Heart right ventricle (tissue), 16 donors: Measurements from ENCODE around the gene WT1. TPM values are rescaled to one million over a fixed set of nuclear protein-coding genes. Genes with fewer than 3 reads are reported as not detected.
A peak's percentile ranks its signal among the peaks of the same experiment; 100 is the strongest.

Experiments used
- ATAC-seq, 8 donors: fragments of 200-7000 bp; cut with Tn5 transposase; one replicate each; pipeline ENCODE4 v1.9.1; 2020; ENCODE audit warnings: mild to moderate bottlenecking in 8 of 8, moderate library complexity in 8 of 8, moderate number of reproducible peaks in 1 of 8
- DNase-seq, 2 donors: peaks; one replicate each; pipeline ENCODE4 v3.0.0-alpha.2; 2020
- H3K27ac ChIP-seq, 10 donors: fragments of 200-600 bp; sonication (generic) in 2 of 10; one replicate each; pipeline versions ENCODE4 v1.5.0 to v1.8.0; 2020 to 2022; ENCODE audit warnings: mild to moderate bottlenecking in 3 of 10
- H3K27me3 ChIP-seq, 7 donors: fragments of 200-600 bp; one replicate each; pipeline ENCODE4 v1.8.0; 2021 to 2022; ENCODE audit warnings: mild to moderate bottlenecking in 2 of 7
- H3K36me3 ChIP-seq, 9 donors: fragments of 200-600 bp; sonication (generic) in 1 of 9; one replicate each; pipeline versions ENCODE4 v1.5.0 to v1.8.0; 2020 to 2022; ENCODE audit warnings: mild to moderate bottlenecking in 2 of 9
- H3K4me1 ChIP-seq, 9 donors: fragments of 200-600 bp; sonication (generic) in 1 of 9; one replicate each; pipeline versions ENCODE4 v1.5.0 to v1.8.0; 2020 to 2022; ENCODE audit warnings: mild to moderate bottlenecking in 4 of 9
- H3K4me3 ChIP-seq, 10 donors: fragments of 200-600 bp; sonication (generic) in 2 of 10; one replicate each; pipeline versions ENCODE4 v1.5.0 to v1.8.0; 2020 to 2022; ENCODE audit warnings: mild to moderate bottlenecking in 7 of 10, moderate library complexity in 2 of 10
- H3K9me3 ChIP-seq, 11 donors: fragments of 200-600 bp in 10 of 11; sonication (generic) in 2 of 11; one replicate each; pipeline versions ENCODE4 v1.5.0 to v1.8.0; 2013 to 2022; ENCODE audit warnings: mild to moderate bottlenecking in 2 of 11, control low read depth in 1 of 11, moderate library complexity in 1 of 11
- WGBS, 2 donors: extraction: QIAGEN DNeasy Blood & Tissue Kit; methylation state at CpG; one replicate each; pipeline ENCODE4 v1.1.7; 2013; ENCODE audit warnings: inconsistent platforms in 1 of 2; 5-methylcytosine and 5-hydroxymethylcytosine counted together
- intact Hi-C, 10 donors: fragments of 100-400 bp; cut with DNase I; formaldehyde crosslinking; loops; one replicate each; pipeline versions ENCODE4 v1.11.1 to v1.14.2; 2022
- polyA plus RNA-seq, 2 donors: library from polyadenylated mRNA; stranded (reverse); fragments of 200-250 nt; gene quantifications; one replicate each; pipeline ENCODE4 v1.2.3, GENCODE V29; 2013
- total RNA-seq, 10 donors: library from RNA; stranded (reverse); fragmentation: NEBNext Ultra II Directional in 3 of 10; extraction: Animal tissue kit (Norgen Biotek cat#: 25700) in 3 of 10; gene quantifications; one replicate each; pipeline versions ENCODE4 v1.2.1 to v1.2.4, GENCODE V29; 2021 to 2023
- TF ChIP-seq, protein P1 (sequence below), 9 donors: fragments of 200-600 bp; sonication (generic) in 2 of 9; IDR thresholded peaks; one replicate each; pipeline versions ENCODE4 v1.5.0 to v1.8.0; 2021 to 2022; ENCODE audit warnings: antibody characterized with exemption in 9 of 9, mild to moderate bottlenecking in 5 of 9, moderate library complexity in 1 of 9
- donor health status: Arrhythmogenic right ventricular cardiomyopathy.
- donor health status: ischemic (EF 13 %, LVEDD 7.1; RV severe dilation, severe dysfunction).
- donor health status: healthy with polysubstance abuse.
- donor health status: DM: no; HTN: yes; CAD: no.
- donor health status: DM: no; HTN: no; CAD: no.
- donor health status: ischemic (EF 25% LVEDD 6.9; RV normal size, moderate dysfunction).
- donor health status: ischemic (EF 25% LVEDD 5.7; RV mildly dilated, moderate dysfunction).
- donor health status: healthy.
- donor health status: DM: yes; HTN: yes; CAD: no.
- donor health status: Ischemic cardiomyopathy.
- donor health status: ischemic (EF 35%, LVEDD 5.7; RV mildly dilated, moderate dysfunction).
- donor health status: nonischemic (EF 11% LVEDD 7.7; RV severe dilation, severe dysfunction).
- donor health status: DM: yes; HTN: yes; CAD: no.
- donor health status: PGD.
- donor health status: ischemic (EF 29% LVEDD 5.4; RV normal size, mild dysfunction).
- donor health status: nonischemic (EF 23%, LVEDD 6.1; RV moderate dilation, normal function).

Gene WT1
- total and polyA plus RNA-seq, 12 donors: 1.2 to 4.6 (median 2.8) TPM

DNA sequence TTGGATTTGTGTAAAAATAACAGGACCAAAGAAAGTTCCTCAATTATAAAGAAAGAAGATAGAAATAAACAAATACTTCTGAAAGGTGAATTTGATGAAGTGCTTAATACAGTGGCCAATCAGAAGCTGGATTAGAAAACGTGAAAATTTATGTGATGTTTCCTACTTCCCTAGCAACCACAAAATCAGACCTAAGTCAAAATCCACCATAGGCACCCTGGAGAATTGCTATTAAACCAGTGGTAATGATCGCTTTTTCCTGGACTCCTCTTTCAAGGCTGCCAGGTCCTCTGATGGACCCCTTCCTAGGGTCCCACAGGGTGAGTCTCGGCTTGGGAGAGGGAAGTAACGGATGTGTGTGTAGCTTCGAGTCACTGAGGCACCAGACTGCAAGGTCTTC is 9.6 kb downstream of the WT1 start:
- 53 to 73% methylated on average over 5 of the region's 5 CpGs for WGBS, 2 donors
- TF ChIP-seq, protein P1, sequence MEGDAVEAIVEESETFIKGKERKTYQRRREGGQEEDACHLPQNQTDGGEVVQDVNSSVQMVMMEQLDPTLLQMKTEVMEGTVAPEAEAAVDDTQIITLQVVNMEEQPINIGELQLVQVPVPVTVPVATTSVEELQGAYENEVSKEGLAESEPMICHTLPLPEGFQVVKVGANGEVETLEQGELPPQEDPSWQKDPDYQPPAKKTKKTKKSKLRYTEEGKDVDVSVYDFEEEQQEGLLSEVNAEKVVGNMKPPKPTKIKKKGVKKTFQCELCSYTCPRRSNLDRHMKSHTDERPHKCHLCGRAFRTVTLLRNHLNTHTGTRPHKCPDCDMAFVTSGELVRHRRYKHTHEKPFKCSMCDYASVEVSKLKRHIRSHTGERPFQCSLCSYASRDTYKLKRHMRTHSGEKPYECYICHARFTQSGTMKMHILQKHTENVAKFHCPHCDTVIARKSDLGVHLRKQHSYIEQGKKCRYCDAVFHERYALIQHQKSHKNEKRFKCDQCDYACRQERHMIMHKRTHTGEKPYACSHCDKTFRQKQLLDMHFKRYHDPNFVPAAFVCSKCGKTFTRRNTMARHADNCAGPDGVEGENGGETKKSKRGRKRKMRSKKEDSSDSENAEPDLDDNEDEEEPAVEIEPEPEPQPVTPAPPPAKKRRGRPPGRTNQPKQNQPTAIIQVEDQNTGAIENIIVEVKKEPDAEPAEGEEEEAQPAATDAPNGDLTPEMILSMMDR (IDR thresholded peaks at IDR 0.05): no peak
- Histone ChIP-seq H3K36me3 (peaks cover 0 to 8% (median 0%) of the 10 kb centered on the region in 9 donors), H3K4me1 (peaks cover 3 to 53% (median 33%) of the 10 kb centered on the region in 9 donors), H3K9me3 (no peaks in the 10 kb centered on the region), H3K4me3 (no peak overlapping the region), H3K27ac (peak overlapping the region in 5 of 10 donors; percentile 55 to 85 (median 74)), H3K27me3 (peaks cover 0 to 73% (median 55%) of the 10 kb centered on the region in 7 donors)
- intact Hi-C loops: loop anchor here in 2 of 10 donors (5.0 to 10.0 kb wide), 2 partner anchors 38 to 1629 kb away; partner anchors contain the start of gene CAPRIN1 (in 1 of the 2)
- DNase-seq (no peak), ATAC-seq (no peak)

- no peak for DNase-seq
- no peak for ATAC-seq
- peaks cover 0 to 45% (median 27%) of the 10 kb centered on the region in 7 donors for H3K27me3 ChIP-seq
- H3K9me3 ChIP-seq: no peaks in the 10 kb centered on the region
- peaks cover 2 to 53% (median 30%) of the 10 kb centered on the region in 9 donors for H3K4me1 ChIP-seq
- intact Hi-C loops: loop anchor here in 1 of 10 donors (10.0 kb wide), 1 partner anchor 1632 kb away; the partner anchor contains the start of gene CAPRIN1
- peaks cover 0 to 4% (median 0%) of the 10 kb centered on the region in 9 donors for H3K36me3 ChIP-seq
- peak overlapping the region in 7 of 10 donors; percentile 9 to 71 (median 59) for H3K27ac ChIP-seq
- TF ChIP-seq, protein P1 (IDR thresholded peaks at IDR 0.05): no peak
- 59 to 67% methylated on average over 3 of the region's 3 CpGs for WGBS, 2 donors
- H3K4me3 ChIP-seq: no peak overlapping the region
Observed at GRCh38 chr11:32422545-32422944, 12.8 kb downstream of the WT1 start.

DNA sequence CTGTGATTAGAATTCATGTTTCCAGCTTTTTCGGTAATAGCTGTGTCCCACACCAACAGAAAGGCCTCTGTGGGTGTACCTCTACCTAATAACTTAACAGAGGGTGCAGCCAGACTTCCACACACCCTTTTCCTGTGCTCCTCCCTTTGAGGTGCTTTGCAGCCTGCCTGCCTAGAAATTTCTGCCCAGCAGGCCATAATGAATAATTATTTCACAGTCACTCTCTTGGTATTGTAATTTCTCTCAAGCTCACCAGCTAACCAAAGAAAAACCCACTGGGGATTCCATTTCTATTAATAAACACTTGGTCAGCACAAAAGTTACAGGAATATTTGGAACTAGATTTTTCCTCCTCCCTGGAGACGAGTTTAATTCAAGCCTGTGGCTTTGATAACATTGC is 13.3 kb downstream of the WT1 start:
- intact Hi-C loops: loop anchor here in 1 of 10 donors (10.0 kb wide), 1 partner anchor 1633 kb away; the partner anchor contains the start of gene CAPRIN1
- DNase-seq (no peak), ATAC-seq (peak in 1 of 8 donors; percentile 33)
- Histone ChIP-seq H3K4me1 (peaks cover 0 to 47% (median 25%) of the 10 kb centered on the region in 9 donors), H3K9me3 (no peaks in the 10 kb centered on the region), H3K36me3 (peaks cover 0 to 3% (median 0%) of the 10 kb centered on the region in 9 donors), H3K27me3 (peaks cover 0 to 39% (median 22%) of the 10 kb centered on the region in 7 donors), H3K4me3 (no peak overlapping the region), H3K27ac (peak overlapping the region in 9 of 10 donors; percentile 9 to 71 (median 49))
- TF ChIP-seq, protein P1 (IDR thresholded peaks at IDR 0.05): no peak
- 51 to 59% methylated on average over 2 of the region's 2 CpGs for WGBS, 2 donors

DNA sequence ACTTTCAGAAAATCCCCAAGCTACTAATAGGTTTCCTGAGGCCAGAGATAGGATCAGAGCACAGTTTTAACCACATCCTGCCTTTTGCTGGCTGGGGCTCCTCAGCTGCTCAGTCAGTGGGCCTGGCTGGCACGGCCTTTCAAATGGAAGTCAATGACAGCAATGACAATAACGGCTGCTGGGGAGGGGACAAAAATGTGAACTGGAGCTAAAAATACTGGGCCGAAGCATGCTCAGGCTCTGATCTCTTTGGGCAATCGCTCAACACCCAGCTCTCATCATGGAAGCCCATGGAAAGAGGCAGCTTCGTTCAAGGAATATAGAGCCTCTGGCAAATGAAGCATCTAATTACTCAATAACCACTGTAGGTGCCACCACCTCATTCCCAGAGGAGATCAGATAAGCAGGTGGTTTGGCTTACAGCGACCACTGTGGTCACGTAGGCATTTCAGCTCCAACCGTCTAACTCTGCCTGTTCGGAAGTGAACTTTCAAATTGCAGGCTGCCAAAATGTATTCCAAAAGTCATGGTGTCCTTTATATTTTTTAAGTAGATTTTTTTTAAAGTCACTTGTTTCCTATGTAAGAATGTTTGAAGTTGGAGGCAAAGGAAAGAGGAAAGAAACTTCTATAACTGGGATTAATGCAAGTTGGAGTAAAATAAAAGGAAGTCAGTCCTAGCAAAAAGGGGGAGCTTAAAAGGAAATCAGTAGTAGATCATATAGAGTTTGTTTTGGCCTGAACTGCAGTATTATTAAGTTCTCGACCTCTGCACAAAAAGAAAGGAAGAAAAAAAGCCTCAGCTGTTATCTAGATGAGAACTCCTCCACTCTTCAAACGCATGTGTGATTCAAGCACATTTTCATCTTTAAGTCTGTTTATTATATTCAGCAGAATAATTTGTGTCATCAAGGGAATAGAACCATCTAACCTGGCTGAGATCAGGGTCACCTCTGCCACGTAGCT is 14.1 kb downstream of the WT1 start:
- ATAC-seq: peak; percentile 74 to 94 (median 88)
- Histone ChIP-seq H3K27ac (peak overlapping the region in 9 of 10 donors; percentile 37 to 71 (median 49)), H3K9me3 (no peaks in the 10 kb centered on the region), H3K4me1 (peaks cover 0 to 40% (median 19%) of the 10 kb centered on the region in 9 donors), H3K4me3 (peak overlapping the region in 1 of 10 donors; percentile 12), H3K36me3 (peaks cover 0 to 8% (median 0%) of the 10 kb centered on the region in 9 donors), H3K27me3 (peaks cover 0 to 37% (median 14%) of the 10 kb centered on the region in 7 donors)
- WGBS, 2 donors: 42 to 43% methylated on average over 12 of the region's 12 CpGs
- DNase-seq: peak in 1 of 2 donors; percentile 68
- TF ChIP-seq, protein P1 (IDR thresholded peaks at IDR 0.05): no peak
- intact Hi-C loops: loop anchor here in 1 of 10 donors (10.0 kb wide), 1 partner anchor 1634 kb away; the partner anchor contains the start of gene CAPRIN1
